GM12878 (cell line): ENCODE data around the gene TBC1D5. TPM values are rescaled to one million over a fixed set of nuclear protein-coding genes. Genes with fewer than 3 reads are reported as not detected.
"Not testable (repeated sequence)": the region's sequence is repeated elsewhere in the genome, so short reads cannot be mapped to it uniquely, and the experiment has no call there.

Experiments
- ATAC-seq: fragments of 200-7000 bp; cut with Tn5 transposase; 3 replicates; pipeline ENCODE4 v1.9.1; 2020; ENCODE audit warnings: mild to moderate bottlenecking, moderate library complexity
- BruUV-seq: library from RNA; stranded (reverse); fragments of 400-500 nt; replicated peaks from 2 replicates; lab custom pipeline; 2021; lab: Mats Ljungman, UMichigan
- CTCF ChIA-PET: fragments of 300-600 bp; sonication (Branson Sonifier 250); formaldehyde crosslinking; extraction: SDS; loops from one replicate; lab custom pipeline; 2021; ENCODE audit warnings: inconsistent platforms; lab: Yijun Ruan, JAX
- POLR2A ChIA-PET: fragments of 350-600 bp; formaldehyde crosslinking; extraction: SDS; loops from one replicate; lab custom pipeline; 2021; ENCODE audit warnings: inconsistent platforms; lab: Charles Lee
- RAD21 ChIA-PET: fragments of 300-600 bp; sonication (Branson Sonifier 250); formaldehyde crosslinking; loops from one replicate; lab custom pipeline; 2023; ENCODE audit warnings: antibody characterized with exemption; ENCODE audit not compliant: unreplicated experiment; lab: Charles Lee
- SMC1A ChIA-PET: fragments of 300-600 bp; sonication (Branson Sonifier 250); formaldehyde crosslinking; loops from one replicate; lab custom pipeline; 2023; ENCODE audit not compliant: unreplicated experiment, uncharacterized antibody; lab: Charles Lee
- DNase-seq: peaks from one replicate; pipeline ENCODE4 v3.0.0-alpha.2; 2011; ENCODE audit warnings: low read depth, low spot score
- FAIRE-seq: peaks from 3 replicates; lab custom pipeline; 2011; peaks lifted over from hg19 to GRCh38; lab: Jason Lieb, UNC
- H2AFZ ChIP-seq: 2 replicates; pipeline ENCODE4 v1.6.0; 2011; ENCODE audit warnings: low read depth, low read length, control low read depth; ENCODE audit not compliant: control insufficient read depth
- H3K27ac ChIP-seq: 2 replicates; pipeline ENCODE4 v1.5.1; 2011; ENCODE audit warnings: control low read depth; ENCODE audit not compliant: control insufficient read depth, insufficient read depth
- H3K27me3 ChIP-seq, 2 experiments: replicated peaks in 1 of 2; 2 replicates each; pipeline versions ENCODE4 v1.6.0 to v1.6.1; 2011; ENCODE audit warnings: low read length in 1 of 2; ENCODE audit not compliant: control insufficient read depth in 2 of 2, insufficient read depth in 2 of 2
- H3K36me3 ChIP-seq, 2 experiments: 2 replicates each; pipeline ENCODE4 v1.5.1; 2011; ENCODE audit warnings: low read length in 1 of 2; ENCODE audit not compliant: control insufficient read depth in 2 of 2, insufficient read depth in 2 of 2
- H3K4me1 ChIP-seq: 2 replicates; pipeline ENCODE4 v1.6.1; 2011; ENCODE audit warnings: mild to moderate bottlenecking, low read length, moderate library complexity, mixed read lengths; ENCODE audit not compliant: control insufficient read depth, insufficient read depth
- H3K4me2 ChIP-seq: 2 replicates; pipeline ENCODE4 v1.6.0; 2011; ENCODE audit warnings: control low read depth; ENCODE audit not compliant: control insufficient read depth, insufficient read depth
- H3K4me3 ChIP-seq: fragments of 200-600 bp; sonication (generic); 2 replicates; pipeline ENCODE4 v1.5.1; 2016
- H3K79me2 ChIP-seq: 2 replicates; pipeline ENCODE4 v1.6.0; 2011; ENCODE audit warnings: low read length; ENCODE audit not compliant: control insufficient read depth, insufficient read depth
- H3K9ac ChIP-seq: 2 replicates; pipeline ENCODE4 v1.8.0; 2011; ENCODE audit warnings: low read length, control low read depth, mixed read lengths; ENCODE audit not compliant: control insufficient read depth, insufficient read depth
- H3K9me3 ChIP-seq: replicated peaks from 3 replicates; pipeline ENCODE4 v1.5.1; 2011; ENCODE audit warnings: mild to moderate bottlenecking, low read length; ENCODE audit not compliant: control insufficient read depth, insufficient read depth
- H4K20me1 ChIP-seq: 2 replicates; pipeline ENCODE4 v1.6.0; 2011; ENCODE audit not compliant: control insufficient read depth, insufficient read depth
- BACH1 ChIP-seq: fragments of 450-650 bp; IDR thresholded peaks from 2 replicates; pipeline ENCODE4 v1.6.1; 2017; ENCODE audit warnings: mild to moderate bottlenecking, borderline replicate concordance
- CEBPB ChIP-seq, 2 experiments: fragments of 150-350 bp in 1 of 2; IDR thresholded peaks; 2 replicates each; pipeline ENCODE4 v1.6.1; 2012 to 2014; ENCODE audit warnings: low read depth in 2 of 2, low read length in 2 of 2, borderline replicate concordance in 1 of 2, inconsistent platforms in 1 of 2
- IRF5 ChIP-seq: fragments of 450-650 bp; IDR thresholded peaks from 2 replicates; pipeline ENCODE4 v1.6.1; 2017; ENCODE audit warnings: borderline replicate concordance
- KDM1A ChIP-seq: fragments of 200-600 bp; sonication (generic); IDR thresholded peaks from 2 replicates; pipeline ENCODE4 v1.6.1; 2016; ENCODE audit warnings: borderline replicate concordance
- MTA2 ChIP-seq: fragments of 450-650 bp; IDR thresholded peaks from 2 replicates; pipeline ENCODE4 v1.6.1; 2016; ENCODE audit warnings: low read depth, mild to moderate bottlenecking, moderate library complexity
- SPI1 ChIP-seq: IDR thresholded peaks from 2 replicates; pipeline ENCODE4 v1.6.1; 2011; ENCODE audit warnings: low read depth, mild to moderate bottlenecking, low read length, moderate library complexity, borderline replicate concordance; ENCODE audit not compliant: insufficient read depth
- TCF3 ChIP-seq: IDR thresholded peaks from 2 replicates; pipeline ENCODE4 v1.6.1; 2012; ENCODE audit warnings: low read depth, mild to moderate bottlenecking, low read length, borderline replicate concordance; ENCODE audit not compliant: insufficient read depth
- TCF7 ChIP-seq: IDR thresholded peaks from 2 replicates; pipeline ENCODE4 v1.6.1; 2014; ENCODE audit warnings: antibody characterized with exemption, borderline replicate concordance
- ZNF24 ChIP-seq: fragments of 450-650 bp; IDR thresholded peaks from 2 replicates; pipeline ENCODE4 v1.6.1; 2017; ENCODE audit warnings: antibody characterized with exemption, mild to moderate bottlenecking
- WGBS: methylation state at CpG from one replicate; pipeline ENCODE4 v1.1.6; 2016; ENCODE audit warnings: low lambda C conversion rate; ENCODE audit not compliant: insufficient replicate concordance, insufficient coverage; ENCODE audit errors: missing lambda C conversion rate; 5-methylcytosine and 5-hydroxymethylcytosine counted together
- in situ Hi-C: fragments of 300-500 bp; cut with MboI; formaldehyde crosslinking; loops from 9 replicates; pipeline ENCODE4 v1.14.3; 2018; ENCODE audit warnings: mixed read lengths
- intact Hi-C: fragments of 100-400 bp; cut with micrococcal nuclease; formaldehyde crosslinking; loops from one replicate; pipeline ENCODE4 v1.14.2; 2022; ENCODE audit not compliant: unreplicated experiment
- polyA plus RNA-seq, 11 experiments: library from polyadenylated mRNA; depleted of rRNA in 4 of 11; unstranded in 6 of 11; stranded (reverse) in 5 of 11; fragments of >200 nt; fragmentation: Nextera tagmentation in 4 of 11; fragmentation: Illumina TruSeq in 1 of 11; extraction: Ambion mirVana in 4 of 11; extraction: Trizol in 1 of 11; gene quantifications; 1 replicate in 1 of 11; 2 replicates in 10 of 11; pipeline versions ENCODE4 v1.2.1 to v1.2.3, GENCODE V29; 2011 to 2016; ENCODE audit warnings: inconsistent platforms in 2 of 11, missing spikeins in 2 of 11, low read depth in 1 of 11
- total RNA-seq, 4 experiments: library from RNA; depleted of rRNA in 3 of 4; stranded (reverse); fragments of >200 nt in 3 of 4; fragmentation: Illumina TruSeq in 1 of 4; extraction: Trizol in 1 of 4; gene quantifications; 2 replicates each; pipeline versions ENCODE4 v1.2.1 to v1.2.3, GENCODE V29; 2013 to 2021

Gene TBC1D5
- total and polyA plus RNA-seq, 10 of the 15 experiments (the other 5 are each of a cell fraction or from before 2014, with no cell fraction given) = 5.5 to 61.0 (median 43.8) TPM

GRCh38 chr3:17783426-17783825 is 41.0 kb upstream of the TBC1D5 start:
- no peaks in the 10 kb centered on the region for H3K36me3 ChIP-seq
- H3K4me1 ChIP-seq = no peaks in the 10 kb centered on the region
- in situ Hi-C loops = no loop called here
- no peak for FAIRE-seq
- H3K27ac ChIP-seq = no peak overlapping the region
- no peak overlapping the region for H3K9ac ChIP-seq
- no peak overlapping the region for H3K4me3 ChIP-seq
- TF ChIP-seq ZNF24 (no peak), KDM1A (no peak), IRF5 (no peak), TCF7 (no peak), MTA2 (no peak), TCF3 (no peak), BACH1 (no peak)
- no peak overlapping the region for H3K4me2 ChIP-seq
- no TSS peak for BruUV-seq
- DNase-seq = no peak
- H4K20me1 ChIP-seq = no peaks in the 10 kb centered on the region
- intact Hi-C loops = no loop called here
- no peaks in the 10 kb centered on the region for H3K79me2 ChIP-seq
- ChIA-PET POLR2A (no interaction called here), CTCF (no interaction called here), RAD21 (no interaction called here), SMC1A (no interaction called here)
- WGBS = 100% methylated on average over 1 of the region's 1 CpG
- no peak for ATAC-seq
- H3K9me3 ChIP-seq = peaks cover 9% of the 10 kb centered on the region
- H2AFZ ChIP-seq = no peak overlapping the region
- no peaks in the 10 kb centered on the region for H3K27me3 ChIP-seq

- Histone ChIP-seq H4K20me1 (no peaks in the 10 kb centered on the region), H3K27ac (no peak overlapping the region), H3K36me3 (no peaks in the 10 kb centered on the region), H3K79me2 (no peaks in the 10 kb centered on the region), H2AFZ (no peak overlapping the region), H3K27me3 (no peaks in the 10 kb centered on the region), H3K9me3 (peaks cover 9% of the 10 kb centered on the region), H3K9ac (no peak overlapping the region), H3K4me3 (no peak overlapping the region), H3K4me1 (no peaks in the 10 kb centered on the region), H3K4me2 (no peak overlapping the region)
- ATAC-seq (peak; percentile 32; the same call in 2 of the 3 replicates), DNase-seq (no peak), FAIRE-seq (no peak)
- intact Hi-C loops = no loop called here
- no TSS peak for BruUV-seq
- no peak for TF ChIP-seq CEBPB (IDR thresholded peaks at IDR 0.05; ENCODE audit: borderline replicate concordance in 1 of 2, low read depth in 2 of 2, low read length in 2 of 2)
- peak; percentile 74; the same call in 1 of the 2 replicates for TF ChIP-seq SPI1
- in situ Hi-C loops = no loop called here
- WGBS = 5% methylated on average over 2 of the region's 2 CpGs
- ChIA-PET POLR2A (no interaction called here), SMC1A (interaction anchor here (0.9 to 1.1 kb wide), 2 partner anchors 18 to 20 kb away, joined by 3 to 6 read pairs; no protein-coding TSS in a partner anchor), RAD21 (no interaction called here), CTCF (interaction anchor here (1.3 to 1.4 kb wide), 2 partner anchors 20 to 137 kb away, joined by 3 to 4 read pairs; no protein-coding TSS in a partner anchor)
These were observed 40.3 kb upstream of the TBC1D5 start for GRCh38 chr3:17782751-17783150.

- SMC1A ChIA-PET, H3K4me3 ChIP-seq, RAD21 ChIA-PET, H3K36me3 ChIP-seq, H3K27ac ChIP-seq, H4K20me1 ChIP-seq, FAIRE-seq, H3K4me1 ChIP-seq, ATAC-seq, intact Hi-C loops, CTCF ChIA-PET, DNase-seq, in situ Hi-C loops, H3K4me2 ChIP-seq, H3K9ac ChIP-seq, H3K9me3 ChIP-seq, POLR2A ChIA-PET, BruUV-seq, H2AFZ ChIP-seq, H3K79me2 ChIP-seq, H3K27me3 ChIP-seq: not testable (repeated sequence)
- 77% methylated on average over 2 of the region's 2 CpGs for WGBS
These were observed 37.9 kb upstream of the TBC1D5 start for GRCh38 chr3:17780369-17780768.
